Measurements from ENCODE around the gene BBS9. TPM values are rescaled to one million over a fixed set of nuclear protein-coding genes. Genes with fewer than 3 reads are reported as not detected.

BBS9 gene
- total and polyA plus RNA-seq, 2 of the 4 experiments (the other 2 are of a cell fraction) = 7.9 to 9.5 TPM

DNA sequence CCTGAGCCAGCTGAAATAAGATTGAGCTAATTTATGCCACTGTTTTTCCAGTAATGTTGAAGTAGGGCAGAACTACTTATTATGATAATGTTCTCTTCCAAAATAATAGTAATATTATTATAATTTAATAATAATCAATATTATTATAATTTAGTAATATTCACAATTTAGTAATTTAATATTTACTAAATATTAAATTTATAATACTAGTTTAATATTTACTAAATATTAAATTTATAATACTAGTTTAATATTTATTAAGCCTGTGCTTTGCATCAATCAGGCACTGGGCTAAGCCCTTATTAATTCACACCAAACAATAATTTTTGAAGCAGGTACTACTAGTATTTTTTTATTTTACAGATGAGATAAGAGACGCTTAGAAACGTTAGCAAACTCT is 170.1 kb downstream of the BBS9 start:
- no peak overlapping the region for H3K4ac ChIP-seq (ENCODE audit: low read depth, low read length)
- dilution Hi-C loops (cut with HindIII; ENCODE audit: low sequenced_read_pairs, unreplicated experiment) (no loop called here), intact Hi-C loops (cut with micrococcal nuclease) (no loop called here), in situ Hi-C loops (cut with MboI; ENCODE audit: low sequenced_read_pairs) (no loop called here)
- no peaks in the 10 kb centered on the region for H3K36me3 ChIP-seq (ENCODE audit: control insufficient read depth, insufficient read depth, low read length)
- H3K9me1 ChIP-seq (ENCODE audit: insufficient read depth, low read length) = no peaks in the 10 kb centered on the region
- no peak overlapping the region for H3K27ac ChIP-seq (ENCODE audit: insufficient read depth, low read length)
- H3K9me3 ChIP-seq (ENCODE audit: control insufficient read depth, insufficient read depth, low read length) = peaks cover 4% of the 10 kb centered on the region
- TF ChIP-seq, protein P1, sequence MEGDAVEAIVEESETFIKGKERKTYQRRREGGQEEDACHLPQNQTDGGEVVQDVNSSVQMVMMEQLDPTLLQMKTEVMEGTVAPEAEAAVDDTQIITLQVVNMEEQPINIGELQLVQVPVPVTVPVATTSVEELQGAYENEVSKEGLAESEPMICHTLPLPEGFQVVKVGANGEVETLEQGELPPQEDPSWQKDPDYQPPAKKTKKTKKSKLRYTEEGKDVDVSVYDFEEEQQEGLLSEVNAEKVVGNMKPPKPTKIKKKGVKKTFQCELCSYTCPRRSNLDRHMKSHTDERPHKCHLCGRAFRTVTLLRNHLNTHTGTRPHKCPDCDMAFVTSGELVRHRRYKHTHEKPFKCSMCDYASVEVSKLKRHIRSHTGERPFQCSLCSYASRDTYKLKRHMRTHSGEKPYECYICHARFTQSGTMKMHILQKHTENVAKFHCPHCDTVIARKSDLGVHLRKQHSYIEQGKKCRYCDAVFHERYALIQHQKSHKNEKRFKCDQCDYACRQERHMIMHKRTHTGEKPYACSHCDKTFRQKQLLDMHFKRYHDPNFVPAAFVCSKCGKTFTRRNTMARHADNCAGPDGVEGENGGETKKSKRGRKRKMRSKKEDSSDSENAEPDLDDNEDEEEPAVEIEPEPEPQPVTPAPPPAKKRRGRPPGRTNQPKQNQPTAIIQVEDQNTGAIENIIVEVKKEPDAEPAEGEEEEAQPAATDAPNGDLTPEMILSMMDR (conservative IDR thresholded peaks at IDR 0.05; ENCODE audit: low read depth, low read length) = no peak
- no peak for TF ChIP-seq POLR2A (IDR thresholded peaks at IDR 0.05; ENCODE audit: low read depth, low read length)
- TF ChIP-seq, protein P2, sequence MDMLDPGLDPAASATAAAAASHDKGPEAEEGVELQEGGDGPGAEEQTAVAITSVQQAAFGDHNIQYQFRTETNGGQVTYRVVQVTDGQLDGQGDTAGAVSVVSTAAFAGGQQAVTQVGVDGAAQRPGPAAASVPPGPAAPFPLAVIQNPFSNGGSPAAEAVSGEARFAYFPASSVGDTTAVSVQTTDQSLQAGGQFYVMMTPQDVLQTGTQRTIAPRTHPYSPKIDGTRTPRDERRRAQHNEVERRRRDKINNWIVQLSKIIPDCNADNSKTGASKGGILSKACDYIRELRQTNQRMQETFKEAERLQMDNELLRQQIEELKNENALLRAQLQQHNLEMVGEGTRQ (IDR thresholded peaks at IDR 0.05; ENCODE audit: low read depth, low read length) = no peak
- no peak for TF ChIP-seq SMC3 (IDR thresholded peaks at IDR 0.05; ENCODE audit: low read depth, low read length)
- TF ChIP-seq NFE2L2 (IDR thresholded peaks at IDR 0.05; ENCODE audit: low read depth, low read length) = no peak
- no peak for TF ChIP-seq BHLHE40 (IDR thresholded peaks at IDR 0.05; ENCODE audit: low read depth, low read length)
- TF ChIP-seq CHD1 (IDR thresholded peaks at IDR 0.05; ENCODE audit: low read depth, low read length) = no peak
- no peak for TF ChIP-seq CEBPB (IDR thresholded peaks at IDR 0.05; ENCODE audit: low read depth, low read length)
- TF ChIP-seq, protein P3, sequence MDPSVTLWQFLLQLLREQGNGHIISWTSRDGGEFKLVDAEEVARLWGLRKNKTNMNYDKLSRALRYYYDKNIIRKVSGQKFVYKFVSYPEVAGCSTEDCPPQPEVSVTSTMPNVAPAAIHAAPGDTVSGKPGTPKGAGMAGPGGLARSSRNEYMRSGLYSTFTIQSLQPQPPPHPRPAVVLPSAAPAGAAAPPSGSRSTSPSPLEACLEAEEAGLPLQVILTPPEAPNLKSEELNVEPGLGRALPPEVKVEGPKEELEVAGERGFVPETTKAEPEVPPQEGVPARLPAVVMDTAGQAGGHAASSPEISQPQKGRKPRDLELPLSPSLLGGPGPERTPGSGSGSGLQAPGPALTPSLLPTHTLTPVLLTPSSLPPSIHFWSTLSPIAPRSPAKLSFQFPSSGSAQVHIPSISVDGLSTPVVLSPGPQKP (IDR thresholded peaks at IDR 0.05; ENCODE audit: borderline replicate concordance, low read depth, low read length) = no peak
- TF ChIP-seq MAZ (IDR thresholded peaks at IDR 0.05; ENCODE audit: borderline replicate concordance, low read depth, low read length) = no peak
- no peak for TF ChIP-seq MXI1 (IDR thresholded peaks at IDR 0.05; ENCODE audit: borderline replicate concordance, low read depth, low read length)
- TF ChIP-seq FOS (IDR thresholded peaks at IDR 0.05; ENCODE audit: low read depth, low read length) = no peak
- TF ChIP-seq RAD21 (IDR thresholded peaks at IDR 0.05; ENCODE audit: low read length) = no peak
- no peak for TF ChIP-seq MAFK (IDR thresholded peaks at IDR 0.05; ENCODE audit: low read depth, low read length)
- no peak for TF ChIP-seq RFX5 (IDR thresholded peaks at IDR 0.05; ENCODE audit: low read depth, low read length)
- TF ChIP-seq RCOR1 (IDR thresholded peaks at IDR 0.05; ENCODE audit: insufficient replicate concordance, low read length) = no peak
- no peak overlapping the region for H4K5ac ChIP-seq (ENCODE audit: low read depth, low read length)
- WGBS, 2 experiments (ENCODE audit: extremely low coverage in 2 of 2, insufficient read length in 1 of 2) = no CpG with 5 or more reads among the region's 2 CpGs
- H3K23ac ChIP-seq (ENCODE audit: low read depth, low read length) = no peak overlapping the region
- no peak overlapping the region for H3K4me3 ChIP-seq (ENCODE audit: insufficient read depth, low read depth, low read length)
- no peak overlapping the region for H2AK9ac ChIP-seq (replicated peaks; ENCODE audit: low read depth, low read length, poor library complexity)
- no peak overlapping the region for H2BK20ac ChIP-seq (ENCODE audit: low read depth, low read length)
- CTCF ChIA-PET = no interaction called here
- DNase-seq (no peak), ATAC-seq (ENCODE audit: low read depth) (no peak)
- H3K79me1 ChIP-seq (ENCODE audit: low read depth in 1 of 2, low read length in 2 of 2) = no peaks in the 10 kb centered on the region
- no peak overlapping the region for H3K14ac ChIP-seq (replicated peaks; ENCODE audit: low read depth, low read length)
- no peak overlapping the region for H3K56ac ChIP-seq (ENCODE audit: extremely low read depth, insufficient read depth, low read length)
- no peaks in the 10 kb centered on the region for H3K4me1 ChIP-seq (ENCODE audit: control insufficient read depth, insufficient read depth, low read length)
- POLR2A ChIA-PET (ENCODE audit: unreplicated experiment) = no interaction called here
- no peak overlapping the region for H2AFZ ChIP-seq (replicated peaks; ENCODE audit: low read length, poor library complexity)
- H3K18ac ChIP-seq (ENCODE audit: low read depth, low read length) = no peak overlapping the region
- no peak overlapping the region for H3K9ac ChIP-seq (ENCODE audit: low read depth, low read length)
- no peak overlapping the region for H2AK5ac ChIP-seq (ENCODE audit: low read depth, low read length)
- H2BK120ac ChIP-seq (ENCODE audit: low read depth, low read length) = no peak overlapping the region
- H4K20me1 ChIP-seq (ENCODE audit: insufficient read depth, low read length) = no peaks in the 10 kb centered on the region
- no peak overlapping the region for H2BK15ac ChIP-seq (ENCODE audit: low read depth, low read length)
- no peak overlapping the region for H4K91ac ChIP-seq (ENCODE audit: insufficient read depth, low read depth, low read length)
- no peaks in the 10 kb centered on the region for H3K27me3 ChIP-seq (ENCODE audit: control insufficient read depth, insufficient read depth, low read length)
- no peak overlapping the region for H3K4me2 ChIP-seq (ENCODE audit: low read depth, low read length)
- H4K8ac ChIP-seq (ENCODE audit: low read depth in 2 of 2, low read length in 2 of 2) = no peak overlapping the region
- no peak overlapping the region for H2BK5ac ChIP-seq (ENCODE audit: low read depth, low read length, poor library complexity, severe bottlenecking)
- BruUV-seq (replicated peaks) = no TSS peak
